Endothelial cell of umbilical vein (primary cell): ENCODE data around the gene PRPS1L1. TPM values are rescaled to one million over a fixed set of nuclear protein-coding genes. Genes with fewer than 3 reads are reported as not detected.

ENCODE experiments used
- BruUV-seq: library from RNA; stranded (reverse); fragments of 400-500 nt; replicated peaks from 2 replicates; lab custom pipeline; 2021; lab: Mats Ljungman, UMichigan
- CTCF ChIA-PET: fragments of 300-600, 350-600 bp; sonication (Branson Sonifier 250); formaldehyde crosslinking; loops from one replicate; lab custom pipeline; 2021; ENCODE audit warnings: antibody characterized with exemption, inconsistent platforms; lab: Charles Lee
- POLR2A ChIA-PET: fragments of 300-600, 350-600 bp; sonication (Branson Sonifier 250); formaldehyde crosslinking; loops from one replicate; lab custom pipeline; 2021; ENCODE audit warnings: antibody characterized with exemption, inconsistent platforms; lab: Charles Lee
- DNase-seq: peaks from one replicate; pipeline ENCODE4 v3.0.0-alpha.2; 2011; ENCODE audit warnings: low read depth, low spot score
- FAIRE-seq: peaks from 2 replicates; lab custom pipeline; 2011; peaks lifted over from hg19 to GRCh38; lab: Jason Lieb, UNC
- H2AFZ ChIP-seq: 2 replicates; pipeline ENCODE4 v1.6.0; 2012; ENCODE audit warnings: low read depth, low read length, control low read depth, inconsistent platforms
- H3K27ac ChIP-seq: 2 replicates; pipeline ENCODE4 v1.5.1; 2011; ENCODE audit warnings: low read depth, mild to moderate bottlenecking, control low read depth, low read length, moderate library complexity; ENCODE audit not compliant: insufficient read depth
- H3K27me3 ChIP-seq, 2 experiments: 2 replicates each; pipeline versions ENCODE4 v1.6.0 to v1.6.1; 2011; ENCODE audit warnings: low read length in 2 of 2, mixed read lengths in 1 of 2; ENCODE audit not compliant: control insufficient read depth in 2 of 2, insufficient read depth in 2 of 2
- H3K36me3 ChIP-seq, 2 experiments: 2 replicates in 1 of 2; 3 replicates in 1 of 2; pipeline ENCODE4 v1.5.1; 2011; ENCODE audit warnings: low read length in 2 of 2, mild to moderate bottlenecking in 1 of 2, moderate library complexity in 1 of 2; ENCODE audit not compliant: control insufficient read depth in 2 of 2, insufficient read depth in 2 of 2; ENCODE audit errors: extremely low read depth in 1 of 2
- H3K4me1 ChIP-seq: 3 replicates; pipeline ENCODE4 v1.5.1; 2011; ENCODE audit warnings: mild to moderate bottlenecking, low read length; ENCODE audit not compliant: control insufficient read depth, insufficient read depth; ENCODE audit errors: extremely low read depth
- H3K4me2 ChIP-seq: 2 replicates; pipeline ENCODE4 v1.6.1; 2011; ENCODE audit warnings: low read length, control low read depth, mixed read lengths; ENCODE audit not compliant: insufficient read depth
- H3K4me3 ChIP-seq, 3 experiments: fragments of 200-600 bp in 1 of 3; sonication (generic), shearing (Covaris generic) in 1 of 3; replicated peaks in 1 of 3; 2 replicates each; pipeline ENCODE4 v1.5.1; 2011 to 2016; ENCODE audit warnings: control low read depth in 3 of 3, low read length in 3 of 3, mild to moderate bottlenecking in 2 of 3, inconsistent platforms in 1 of 3, low read depth in 1 of 3, moderate library complexity in 1 of 3; ENCODE audit not compliant: insufficient read depth in 1 of 3
- H3K79me2 ChIP-seq: 2 replicates; pipeline ENCODE4 v1.6.0; 2012; ENCODE audit warnings: low read length, inconsistent platforms; ENCODE audit not compliant: control insufficient read depth, insufficient read depth
- H3K9ac ChIP-seq: replicated peaks from 2 replicates; pipeline ENCODE3; 2011; ENCODE audit warnings: low read length, control low read depth; ENCODE audit not compliant: insufficient read depth; ENCODE audit errors: extremely low read depth
- H3K9me1 ChIP-seq: replicated peaks from 3 replicates; pipeline ENCODE4 v1.6.0; 2011; ENCODE audit warnings: mild to moderate bottlenecking, low read length; ENCODE audit not compliant: control insufficient read depth, insufficient read depth; ENCODE audit errors: extremely low read depth
- H3K9me3 ChIP-seq: replicated peaks from 2 replicates; pipeline ENCODE4 v1.5.1; 2012; ENCODE audit warnings: low read length, inconsistent platforms; ENCODE audit not compliant: control insufficient read depth, insufficient read depth
- H4K20me1 ChIP-seq: replicated peaks from 2 replicates; pipeline ENCODE3; 2011; ENCODE audit warnings: mild to moderate bottlenecking, low read length; ENCODE audit not compliant: control insufficient read depth, insufficient read depth; ENCODE audit errors: extremely low read depth
- CTCF ChIP-seq, 2 donors: IDR thresholded peaks; 1 replicate in 1 of 2; 2 replicates in 1 of 2; pipeline ENCODE4 v1.5.1; 2011; ENCODE audit warnings: low read length in 2 of 2, mild to moderate bottlenecking in 2 of 2, moderate library complexity in 2 of 2, control low read depth in 1 of 2, inconsistent platforms in 1 of 2, low read depth in 1 of 2; ENCODE audit not compliant: insufficient read depth in 1 of 2; ENCODE audit errors: extremely low read depth in 1 of 2
- EZH2 ChIP-seq: IDR thresholded peaks from 2 replicates; pipeline ENCODE4 v1.6.1; 2012; ENCODE audit warnings: borderline replicate concordance, low read depth, mild to moderate bottlenecking, moderate library complexity, low read length, inconsistent platforms; ENCODE audit not compliant: severe bottlenecking
- FOS ChIP-seq: IDR thresholded peaks from 2 replicates; pipeline ENCODE4 v1.6.1; 2011; ENCODE audit warnings: mild to moderate bottlenecking, low read length, moderate library complexity, borderline replicate concordance; ENCODE audit not compliant: insufficient read depth
- GATA2 ChIP-seq: IDR thresholded peaks from 2 replicates; pipeline ENCODE4 v1.7.0; 2011; ENCODE audit warnings: low read depth, mild to moderate bottlenecking, moderate library complexity, mixed read lengths, low read length; ENCODE audit not compliant: insufficient read length, insufficient read depth
- JUN ChIP-seq: IDR thresholded peaks from 2 replicates; pipeline ENCODE4 v1.6.1; 2011; ENCODE audit warnings: borderline replicate concordance, low read depth; ENCODE audit not compliant: insufficient read length, insufficient read depth
- MAX ChIP-seq: IDR thresholded peaks from 2 replicates; pipeline ENCODE4 v1.6.1; 2011; ENCODE audit not compliant: insufficient read depth, insufficient read length
- MYC ChIP-seq: IDR thresholded peaks from one replicate; pipeline ENCODE4 v1.6.1; 2011; ENCODE audit warnings: mild to moderate bottlenecking, low read depth, low read length
- POLR2A ChIP-seq: IDR thresholded peaks from 2 replicates; pipeline ENCODE4 v1.6.1; 2012; ENCODE audit warnings: low read depth, mild to moderate bottlenecking, control low read depth, low read length
- POLR2AphosphoS5 ChIP-seq: IDR thresholded peaks from 2 replicates; pipeline ENCODE4 v1.6.1; 2012; ENCODE audit warnings: low read depth, mild to moderate bottlenecking, control low read depth, low read length, moderate library complexity; ENCODE audit not compliant: insufficient read depth
- dilution Hi-C: fragments of 300-500 bp; cut with MboI; formaldehyde crosslinking; loops from one replicate; pipeline ENCODE4 v1.15.0; 2019; ENCODE audit warnings: low sequenced_read_pairs; ENCODE audit not compliant: extremely low pct_ligation_motif_present
- intact Hi-C: fragments of 100-400 bp; cut with micrococcal nuclease; formaldehyde crosslinking; loops from one replicate; pipeline ENCODE4 v1.10.0; 2022
- polyA plus RNA-seq, 4 experiments: library from polyadenylated mRNA; depleted of rRNA in 3 of 4; stranded (reverse) in 3 of 4; unstranded in 1 of 4; fragments of >200 nt; gene quantifications; 2 replicates each; pipeline versions ENCODE4 v1.2.1 to v1.2.3, GENCODE V29; 2011 to 2012; ENCODE audit warnings: missing spikeins in 1 of 4
- total RNA-seq: library from RNA; stranded (reverse); gene quantifications from 2 replicates; pipeline ENCODE4 v1.2.3, GENCODE V29; 2021

PRPS1L1 gene
- total and polyA plus RNA-seq, 2 donors (not counting 3 experiments of a cell fraction or from before 2014, with no cell fraction given): not detected

- dilution Hi-C loops (no loop called here), intact Hi-C loops (no loop called here)
- H3K9ac ChIP-seq: no peak overlapping the region
- CTCF ChIA-PET: interaction anchor here (1.3 kb wide), 1 partner anchor 10 kb away, joined by 3 read pairs; no protein-coding TSS in a partner anchor
- DNase-seq (no peak), FAIRE-seq (no peak)
- POLR2A ChIA-PET: no interaction called here
- TF ChIP-seq MAX (no peak), FOS (no peak), POLR2AphosphoS5 (no peak), MYC (no peak), POLR2A (no peak), GATA2 (no peak), EZH2 (no peak), JUN (no peak), CTCF (IDR thresholded peaks at IDR 0.05; ENCODE audit: extremely low read depth in 1 of 2, insufficient read depth in 1 of 2, low read depth in 1 of 2, low read length in 2 of 2) (no peak)
- H2AFZ ChIP-seq: no peak overlapping the region
- H3K9me3 ChIP-seq: no peaks in the 10 kb centered on the region
- no peak overlapping the region for H3K27ac ChIP-seq
- H4K20me1 ChIP-seq: no peaks in the 10 kb centered on the region
- no peaks in the 10 kb centered on the region for H3K4me1 ChIP-seq
- H3K27me3 ChIP-seq: no peaks in the 10 kb centered on the region
- no peak overlapping the region for H3K4me3 ChIP-seq
- no peaks in the 10 kb centered on the region for H3K9me1 ChIP-seq
- H3K79me2 ChIP-seq: no peaks in the 10 kb centered on the region
- no TSS peak for BruUV-seq
- H3K4me2 ChIP-seq: no peak overlapping the region
- H3K36me3 ChIP-seq: no peaks in the 10 kb centered on the region
Measured at GRCh38 chr7:18053941-18054340, 26.3 kb upstream of the PRPS1L1 start.
